ENCODE data around the gene ATP2C2.

ATP2C2 gene

DNA sequence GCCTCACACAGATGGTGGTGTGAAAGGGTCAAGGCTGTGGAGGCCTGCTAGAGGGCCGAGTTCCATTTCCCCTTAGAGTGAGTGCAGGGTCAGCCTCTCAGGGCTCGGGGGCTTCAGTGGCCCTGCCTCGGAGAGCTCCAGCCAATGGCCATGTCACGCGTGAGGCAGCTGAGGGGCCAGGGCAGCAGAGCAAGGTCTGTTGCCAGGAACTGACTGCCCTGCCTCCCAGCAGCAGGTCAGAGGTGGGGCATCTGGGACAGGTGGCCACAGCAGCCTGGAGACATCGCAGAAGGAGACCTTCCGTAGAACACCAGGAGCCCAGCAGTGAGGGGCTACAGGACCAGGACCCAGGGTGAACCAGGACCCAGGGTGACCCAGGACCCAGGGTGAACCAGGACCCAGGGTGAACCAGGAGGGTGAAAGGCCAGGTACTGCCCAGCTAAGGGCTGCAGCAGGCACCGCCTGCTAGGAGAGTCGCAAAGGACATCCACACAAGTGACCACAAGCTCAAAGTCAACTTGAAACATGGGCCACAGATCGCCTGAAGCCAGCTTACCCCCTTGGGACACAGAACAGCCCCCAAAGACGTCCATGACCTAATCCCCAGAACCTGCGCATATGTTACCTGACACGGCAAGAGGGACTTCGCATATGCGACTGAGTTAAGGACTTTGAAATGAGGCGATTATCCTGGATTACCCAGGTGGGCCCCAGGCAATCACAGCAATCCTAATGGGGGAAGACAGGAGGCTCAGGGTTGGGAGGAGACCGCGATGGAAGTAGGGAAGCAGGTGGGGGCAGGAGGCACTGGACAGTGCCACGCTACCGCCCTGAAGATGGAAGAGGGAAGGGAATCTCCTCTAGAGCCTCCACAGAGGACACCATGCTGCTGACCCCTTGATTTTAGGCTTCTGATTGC lies 141.0 kb downstream of the ATP2C2 start:
- DNase-seq (ENCODE audit: low read depth in 1 of 2, low spot score in 1 of 2): no peak

DNA sequence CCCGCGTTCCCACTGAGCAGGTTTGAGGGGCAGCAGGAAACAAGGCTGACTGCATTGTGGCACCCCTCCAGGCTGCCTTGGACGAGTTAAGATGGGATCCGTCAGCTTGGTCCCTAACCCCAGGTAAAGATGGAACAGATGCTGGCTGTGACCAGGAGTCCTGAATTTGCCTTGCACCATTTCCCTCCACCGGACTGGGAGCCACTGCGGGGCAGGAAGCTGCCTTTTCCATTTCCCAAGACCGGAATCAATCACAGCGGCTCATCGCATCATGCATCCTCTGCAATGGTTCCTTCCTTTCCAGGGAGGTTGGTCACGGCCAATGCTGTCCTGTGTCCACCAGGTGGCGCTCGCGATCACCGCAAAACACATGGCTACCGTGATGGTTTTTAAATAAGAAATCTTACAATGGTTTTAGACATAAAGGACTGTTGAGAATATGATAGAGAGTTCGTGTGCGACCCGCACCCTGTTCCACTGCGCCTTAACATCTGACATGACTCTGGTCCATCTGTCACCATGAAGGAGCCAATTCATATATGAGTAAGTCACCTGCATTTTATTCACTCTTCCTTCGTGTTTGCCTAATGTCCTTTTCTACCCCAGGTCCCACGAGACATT lies 143.0 kb downstream of the ATP2C2 start:
- DNase-seq (ENCODE audit: low read depth in 1 of 2, low spot score in 1 of 2): peak; percentile 72 to 82

DNA sequence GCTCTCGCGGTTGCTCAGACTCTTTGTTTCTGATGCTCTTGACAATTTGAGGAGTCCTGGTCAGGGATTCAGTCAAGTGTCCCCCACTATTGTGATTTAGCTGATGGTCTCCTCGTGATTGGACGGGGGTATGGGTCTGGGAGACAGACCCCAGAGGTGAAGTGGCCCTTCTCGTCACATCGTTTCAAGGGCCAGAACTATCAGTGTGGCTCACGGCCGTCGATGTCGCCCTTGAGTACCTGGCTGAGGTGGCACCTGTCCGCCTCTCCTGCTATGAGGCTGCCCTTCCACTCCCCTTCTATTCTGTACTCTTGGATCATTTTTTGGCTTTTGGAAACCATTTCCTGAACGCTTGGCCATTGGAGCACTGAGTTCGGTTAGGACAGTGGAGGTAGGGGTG lies 143.5 kb downstream of the ATP2C2 start:
- DNase-seq (ENCODE audit: low read depth in 1 of 2, low spot score in 1 of 2): no peak

DNA sequence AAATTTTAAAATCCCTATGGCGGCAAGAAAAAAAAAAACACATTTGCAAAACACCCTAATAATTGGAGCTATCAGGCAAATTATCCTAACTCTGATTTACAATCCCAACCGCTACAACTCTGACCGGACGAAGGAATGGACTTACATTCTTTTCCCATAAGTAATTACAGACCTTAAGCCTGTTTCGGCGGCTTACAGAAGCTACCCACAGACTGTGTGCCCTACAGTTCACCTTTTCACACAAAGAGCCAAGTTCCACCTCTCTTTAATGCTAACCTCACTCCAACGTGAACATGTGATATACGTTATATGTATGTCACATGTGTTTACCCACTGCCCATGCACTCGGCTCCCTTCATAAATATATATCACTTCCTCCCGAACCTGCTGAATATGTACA lies 144.8 kb downstream of the ATP2C2 start:
- DNase-seq (ENCODE audit: low read depth in 1 of 2, low spot score in 1 of 2): no peak

DNA sequence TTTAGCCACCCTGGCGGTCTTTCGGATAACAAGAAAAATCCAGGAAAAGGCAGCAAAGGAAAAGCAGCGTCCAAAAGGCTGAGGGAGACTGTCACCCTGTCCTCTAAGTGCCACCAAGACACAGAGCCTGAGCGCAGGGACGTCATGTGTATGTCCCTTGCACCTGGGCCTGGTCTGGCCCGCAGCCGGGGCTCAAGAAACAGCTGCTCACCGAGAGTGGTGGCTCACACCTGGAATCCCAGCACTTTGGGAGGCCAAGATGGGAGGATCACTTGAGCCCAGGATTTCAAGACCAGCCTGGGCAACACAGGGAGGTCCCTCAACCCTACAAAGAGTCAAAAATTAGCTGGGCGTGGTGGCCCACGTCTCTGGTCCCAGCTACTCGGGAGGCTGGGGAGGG lies 145.3 kb downstream of the ATP2C2 start:
- DNase-seq (ENCODE audit: low read depth in 1 of 2, low spot score in 1 of 2): no peak
